Activated naive CD4-positive, alpha-beta T cell treated with anti-CD3 and anti-CD28 coated beads, Interleukin-2, amount 50 U/mL, for 16 hours (primary cell): ENCODE data around the gene SKAP1.
"Not testable (repeated sequence)": the region's sequence is repeated elsewhere in the genome, so short reads cannot be mapped to it uniquely, and the experiment has no call there.

Experiments
- DNase-seq: peaks from one replicate; pipeline ENCODE4 v3.0.0-alpha.2; 2020

SKAP1 gene

GRCh38 chr17:48445248-48445620 is 15.2 kb upstream of the SKAP1 start:
- no peak for DNase-seq

DNA sequence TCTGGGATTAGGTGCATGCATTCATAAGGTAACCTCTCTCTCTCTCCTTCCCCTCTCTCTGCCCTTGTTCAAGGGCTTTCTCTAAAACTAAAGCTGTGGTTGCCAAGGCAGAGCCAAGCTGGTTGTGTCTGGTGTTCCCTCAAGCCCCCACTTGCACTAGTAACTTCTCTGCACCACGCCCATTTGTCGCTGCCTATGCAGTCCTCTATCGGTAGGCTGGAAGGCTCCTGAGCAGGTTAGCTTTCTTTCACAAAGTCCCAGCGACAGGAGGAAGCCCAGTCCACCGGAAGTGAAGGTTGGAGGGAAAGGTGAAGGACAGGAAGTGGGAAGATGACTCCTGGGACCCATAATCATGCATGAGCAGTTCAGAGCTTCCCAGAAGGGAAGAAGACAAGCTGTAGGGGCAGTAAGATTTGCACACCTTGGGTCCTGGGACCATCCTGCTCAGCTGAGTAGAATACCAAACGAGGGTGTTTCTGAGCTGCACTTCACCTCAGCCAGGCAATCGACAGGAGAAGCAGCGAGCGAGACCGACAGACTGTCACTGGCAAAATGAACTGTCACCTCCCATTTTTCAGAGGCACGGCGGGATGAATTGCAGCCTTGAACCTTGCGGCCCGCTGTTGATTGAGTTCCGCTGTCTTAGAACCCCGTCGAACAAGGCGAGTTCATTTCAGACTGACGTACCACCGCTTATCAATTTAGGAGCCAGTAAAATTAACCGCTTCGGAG is 14.7 kb upstream of the SKAP1 start:
- DNase-seq = peak; percentile 27

DNA sequence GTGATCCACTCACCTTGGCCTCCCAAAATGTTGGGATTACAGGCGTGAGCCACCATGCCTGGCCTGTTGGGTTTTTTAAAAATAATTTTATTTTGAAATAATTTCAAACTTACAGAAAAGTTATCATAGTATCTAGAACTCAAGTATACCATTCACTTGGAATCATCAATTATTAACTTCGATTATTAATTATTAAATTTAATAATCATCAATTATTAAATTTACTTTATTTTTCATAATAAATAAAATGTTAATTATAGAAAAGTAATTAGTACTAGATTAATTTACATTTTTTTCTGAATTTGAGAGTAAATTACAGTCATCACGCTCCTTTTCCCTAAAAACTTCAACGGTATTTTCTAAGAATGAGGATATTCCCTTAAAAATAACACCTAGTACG is 13.7 kb upstream of the SKAP1 start:
- no peak for DNase-seq

DNA sequence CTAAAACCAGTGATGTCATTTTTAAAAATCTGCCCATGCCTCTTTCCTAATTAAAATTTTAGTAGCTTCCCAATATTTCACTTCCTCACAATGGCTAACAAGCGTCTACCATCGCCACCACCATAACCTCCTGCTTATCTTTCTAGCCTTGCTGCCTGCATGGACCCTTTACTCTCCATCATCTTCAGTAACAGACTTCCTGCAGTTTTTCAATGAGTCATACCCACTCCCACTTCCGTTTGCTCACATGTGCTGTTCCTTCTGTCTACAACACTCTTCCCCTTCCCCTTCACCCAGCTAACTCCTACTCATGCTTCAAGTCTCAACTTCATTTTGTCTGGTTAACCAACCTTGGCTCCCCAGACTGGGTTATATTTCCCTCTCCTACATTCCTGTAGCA is 12.8 kb upstream of the SKAP1 start:
- no peak for DNase-seq

DNA sequence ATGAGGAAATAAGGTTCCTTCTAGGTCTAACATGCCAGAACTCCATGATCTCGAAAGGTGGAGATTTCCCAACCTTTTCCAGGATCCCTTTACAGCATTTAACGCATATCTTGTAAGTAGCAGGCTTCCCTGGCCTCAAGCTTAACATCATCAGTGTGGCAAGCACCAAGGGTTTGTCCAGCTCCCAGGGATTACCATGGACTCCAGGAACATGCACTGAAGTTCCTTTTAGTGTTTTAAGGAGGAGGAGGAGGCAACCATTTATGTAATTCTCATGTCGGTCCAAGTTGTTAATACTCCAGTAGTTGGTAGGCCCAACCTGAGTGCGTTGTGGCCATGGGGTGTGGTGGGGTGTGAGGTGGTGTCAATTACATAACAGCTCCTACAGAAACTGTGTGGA is 11.8 kb upstream of the SKAP1 start:
- DNase-seq = no peak

- DNase-seq = no peak
Observed at GRCh38 chr17:48441231-48441711, 11.3 kb upstream of the SKAP1 start.

GRCh38 chr17:48440669-48441068 is 10.7 kb upstream of the SKAP1 start:
- no peak for DNase-seq

DNA sequence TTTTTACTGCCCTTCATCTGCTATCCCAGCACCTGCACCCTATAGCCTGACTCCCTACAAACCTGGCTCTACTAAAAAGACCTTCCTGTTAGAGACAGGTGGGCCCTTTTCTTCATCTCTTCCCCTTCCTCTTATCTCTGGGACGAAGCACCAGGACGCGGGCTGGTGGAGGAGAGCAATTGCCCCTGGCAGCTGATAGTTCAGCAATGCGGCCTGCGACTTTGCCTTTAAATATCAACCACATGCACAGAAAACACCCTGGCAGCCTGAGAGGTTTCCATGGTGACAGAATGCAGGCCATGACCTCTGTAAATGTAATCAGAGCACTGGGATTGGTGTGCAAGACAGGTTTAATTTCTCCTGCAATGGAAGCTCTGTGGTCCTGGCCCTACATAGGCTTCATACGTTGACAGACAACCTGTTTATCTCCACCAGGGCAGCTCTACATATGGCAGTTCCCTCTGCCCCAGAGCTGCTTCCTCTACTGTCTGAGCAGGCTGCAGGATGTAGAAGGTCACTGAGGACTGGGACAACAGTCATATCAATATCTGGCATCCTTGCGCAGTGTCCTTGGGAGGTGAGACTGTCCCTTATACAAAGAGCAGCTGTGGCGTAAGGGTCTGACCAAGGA is 10.0 kb upstream of the SKAP1 start:
- no peak for DNase-seq

GRCh38 chr17:48439110-48439850 is 9.3 kb upstream of the SKAP1 start:
- DNase-seq = peak; percentile 32

DNA sequence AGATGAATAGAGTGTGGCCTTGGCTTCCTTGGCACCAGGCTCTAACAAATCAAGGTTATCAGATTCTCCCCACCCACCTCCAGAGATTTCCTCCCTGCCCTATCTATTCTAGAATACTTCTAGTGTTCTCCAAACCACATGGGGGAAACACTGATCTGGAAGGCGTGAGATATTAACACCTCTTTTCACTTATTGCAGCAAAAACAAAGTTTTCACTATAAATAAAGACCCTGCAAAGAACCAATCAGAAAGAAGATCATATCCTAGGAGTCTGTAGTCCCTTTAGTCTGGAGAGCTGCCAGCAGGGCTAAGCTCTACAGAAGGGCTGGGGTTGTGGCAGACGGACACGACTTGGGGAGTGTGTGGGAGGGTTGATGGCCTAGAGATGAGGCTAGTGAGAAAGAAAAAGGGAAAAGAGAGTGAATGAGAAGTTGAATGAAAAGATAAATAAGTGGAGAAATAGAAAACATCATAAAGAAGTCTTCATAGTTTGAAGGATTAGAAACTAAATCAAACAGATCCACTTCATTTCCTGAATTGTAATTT is 8.6 kb upstream of the SKAP1 start:
- no peak for DNase-seq

GRCh38 chr17:48433896-48434295 is 3.9 kb upstream of the SKAP1 start:
- DNase-seq = no peak

DNA sequence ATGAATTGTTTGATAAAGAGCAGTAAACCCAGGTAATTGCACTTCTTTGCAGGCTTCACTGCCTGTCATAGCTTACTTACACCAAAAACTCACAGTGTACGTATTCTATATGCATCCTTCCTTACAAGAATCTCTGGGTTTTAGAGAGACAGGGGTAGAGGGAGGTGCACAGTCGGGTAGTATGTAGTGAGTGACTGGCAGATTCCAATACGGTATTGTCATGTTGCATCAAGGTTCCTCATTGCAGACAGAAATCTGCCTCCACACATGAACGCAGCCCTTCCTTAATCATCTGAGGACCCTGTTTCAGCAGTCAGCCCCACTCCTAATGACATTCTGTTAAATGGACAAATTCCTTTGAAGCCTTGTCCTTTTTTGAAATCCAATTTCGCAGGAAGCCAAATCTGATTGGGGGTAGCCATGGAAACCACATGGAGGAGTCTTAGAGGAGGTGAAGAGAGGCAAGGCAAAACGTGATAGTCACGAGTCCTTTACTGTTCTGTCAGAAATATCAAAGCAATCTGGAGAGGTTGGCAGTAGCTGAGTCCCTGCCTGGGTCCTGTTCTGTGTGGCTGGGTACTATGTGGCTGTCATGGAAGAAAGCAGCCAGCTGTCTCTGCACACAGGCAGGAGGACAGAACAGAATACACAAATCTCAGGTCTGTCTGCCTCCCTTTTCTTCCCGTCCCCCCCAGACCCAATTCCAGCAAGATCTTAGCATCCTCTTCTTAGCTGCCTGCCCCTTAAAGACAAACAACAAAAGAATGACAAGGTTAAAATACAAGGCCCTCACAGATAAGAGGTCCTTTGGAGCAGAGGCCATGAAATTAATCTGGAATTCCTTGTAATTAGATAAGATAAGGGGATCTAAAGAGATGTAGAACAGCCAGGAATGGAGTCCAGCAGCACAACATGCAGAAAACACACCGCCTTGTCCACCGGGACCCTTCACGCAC is 3.1 kb upstream of the SKAP1 start:
- DNase-seq = no peak

GRCh38 chr17:48429156-48429555 is 858 bp downstream of the SKAP1 start:
- no peak for DNase-seq

- DNase-seq = peak; percentile 75
Observed at GRCh38 chr17:48427598-48427997, 2.4 kb downstream of the SKAP1 start.

- no peak for DNase-seq
Observed at GRCh38 chr17:48426761-48427500, 3.1 kb downstream of the SKAP1 start.

DNA sequence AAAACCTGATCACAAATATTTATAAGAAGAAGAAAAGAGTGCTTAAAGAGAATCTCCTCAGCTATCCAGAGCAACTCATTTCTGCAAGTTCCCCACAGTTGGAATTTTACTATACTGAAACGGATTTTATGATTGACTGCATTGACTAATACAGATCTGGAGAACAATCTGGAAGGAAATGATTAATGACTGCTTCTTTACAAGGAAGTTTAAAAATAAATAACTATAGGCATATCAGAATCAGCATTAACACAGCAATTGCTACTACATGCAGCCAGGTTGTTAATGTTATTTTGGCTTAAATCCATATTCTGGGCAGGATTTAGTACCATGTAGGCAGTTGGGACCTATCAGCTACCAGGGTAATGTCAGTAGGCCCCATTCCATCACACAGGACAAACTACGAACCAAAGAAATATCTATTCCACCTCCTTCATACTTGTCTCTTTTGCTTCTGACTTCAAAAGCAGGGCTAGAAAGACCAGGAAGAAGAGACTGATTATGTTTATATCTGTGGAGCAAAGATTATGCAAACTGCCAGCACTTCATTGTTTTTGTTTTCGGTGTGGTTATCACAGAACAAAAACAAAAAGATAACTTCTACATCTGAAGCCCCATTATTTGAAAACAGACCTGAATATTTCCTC is 3.9 kb downstream of the SKAP1 start:
- no peak for DNase-seq

DNA sequence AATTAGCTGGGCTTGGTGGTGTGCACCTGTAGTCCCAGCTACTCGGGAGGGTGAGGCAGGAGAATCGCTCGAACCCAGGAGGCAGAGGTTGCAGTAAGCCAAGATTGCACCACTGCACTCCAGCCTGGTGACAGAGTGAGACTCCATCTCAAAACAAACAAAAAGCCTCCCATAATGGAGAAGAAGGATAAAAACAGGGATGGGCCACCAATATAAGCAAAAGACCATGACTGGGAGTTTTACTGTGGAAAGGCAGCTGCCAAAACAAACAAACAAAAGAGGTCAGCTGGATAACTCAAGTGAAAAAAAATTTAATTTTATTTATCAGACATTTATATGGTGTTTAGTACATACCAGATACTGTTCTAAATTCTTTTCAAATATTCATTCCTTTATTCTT is 8.0 kb downstream of the SKAP1 start:
- DNase-seq = not testable (repeated sequence)

- DNase-seq = no peak
Observed at GRCh38 chr17:48420823-48421222, 9.2 kb downstream of the SKAP1 start.

DNA sequence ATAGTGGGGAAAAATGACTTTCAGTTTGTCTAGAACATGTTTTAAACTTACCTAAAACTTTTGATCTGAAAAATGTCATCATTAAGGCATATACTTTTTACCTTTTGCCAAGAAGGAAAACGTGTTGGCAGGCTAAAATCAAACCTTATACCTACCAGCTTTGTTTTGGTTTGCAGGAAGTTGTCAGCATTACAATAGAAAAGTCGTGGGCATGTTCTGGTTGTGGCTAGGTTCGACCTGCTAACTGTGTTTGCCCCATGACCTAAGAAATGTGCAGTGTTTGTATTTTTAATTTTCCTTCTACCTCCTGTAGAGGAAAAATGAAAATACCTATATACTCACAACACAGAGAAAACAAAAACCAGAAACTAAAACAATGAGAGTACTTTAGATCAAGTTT is 13.0 kb downstream of the SKAP1 start:
- no peak for DNase-seq

- no peak for DNase-seq
Observed at GRCh38 chr17:48413613-48414405, 16.2 kb downstream of the SKAP1 start.
